ELF-1 (cell line): ENCODE results near the gene CHD6.

Experiments used
- DNase-seq: peaks from one replicate; pipeline ENCODE4 v3.0.0-alpha.2; 2016; ENCODE audit warnings: low read depth, low spot score

Gene CHD6

DNA sequence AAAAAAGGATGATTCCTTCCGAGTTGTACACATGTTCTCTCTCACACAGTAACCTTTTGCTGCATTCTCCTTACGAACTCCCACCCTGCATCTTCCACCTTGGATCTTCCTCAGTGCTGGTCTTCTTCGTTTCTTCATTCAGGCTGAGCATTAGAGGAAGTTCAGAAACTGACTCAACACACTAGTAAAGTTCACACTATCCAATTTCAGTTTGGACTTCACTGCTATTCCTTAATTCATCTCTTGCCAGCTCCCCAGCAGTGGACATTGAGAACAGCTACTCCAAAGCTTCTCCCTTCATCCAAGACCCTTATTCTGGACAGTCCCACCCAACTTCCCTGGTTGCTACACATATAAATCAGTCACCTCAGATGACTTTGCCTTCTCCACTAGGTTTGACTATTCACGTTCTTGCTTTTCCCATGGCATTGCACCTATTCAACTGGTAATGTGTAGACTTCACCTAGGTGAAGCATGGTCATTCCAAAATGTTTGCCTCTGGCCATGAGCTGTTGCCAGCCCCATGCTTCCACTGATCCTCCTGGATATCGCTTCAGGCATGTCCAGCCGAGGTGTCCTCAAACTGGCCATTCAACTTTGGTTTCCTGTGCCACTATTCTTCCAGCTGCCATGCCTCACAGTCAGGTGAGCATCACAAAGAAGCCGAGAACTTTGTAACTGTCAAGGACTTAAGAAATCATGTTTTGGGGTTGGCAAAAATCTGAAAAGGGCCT is 147.6 kb downstream of the CHD6 start:
- DNase-seq, result no peak

DNA sequence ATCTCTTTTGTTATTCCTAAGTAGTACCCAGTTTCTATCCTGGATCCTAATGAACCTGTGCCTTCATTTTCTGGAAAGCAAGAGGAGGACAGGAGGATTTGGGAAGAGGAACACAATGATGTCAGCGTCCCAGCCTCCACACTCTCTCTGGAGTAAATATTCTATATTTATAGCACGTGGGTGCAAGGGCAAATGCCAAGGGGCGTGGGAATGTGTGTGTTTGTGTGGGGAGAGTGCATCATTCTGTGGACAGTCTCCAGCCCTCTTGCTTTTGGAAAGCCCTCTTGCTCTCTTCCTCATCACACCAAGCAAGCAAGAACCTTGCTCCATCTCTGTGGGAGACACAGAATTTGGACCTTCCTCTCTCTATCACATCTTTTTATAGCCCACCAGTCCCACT is 148.3 kb downstream of the CHD6 start:
- DNase-seq, result no peak

DNA sequence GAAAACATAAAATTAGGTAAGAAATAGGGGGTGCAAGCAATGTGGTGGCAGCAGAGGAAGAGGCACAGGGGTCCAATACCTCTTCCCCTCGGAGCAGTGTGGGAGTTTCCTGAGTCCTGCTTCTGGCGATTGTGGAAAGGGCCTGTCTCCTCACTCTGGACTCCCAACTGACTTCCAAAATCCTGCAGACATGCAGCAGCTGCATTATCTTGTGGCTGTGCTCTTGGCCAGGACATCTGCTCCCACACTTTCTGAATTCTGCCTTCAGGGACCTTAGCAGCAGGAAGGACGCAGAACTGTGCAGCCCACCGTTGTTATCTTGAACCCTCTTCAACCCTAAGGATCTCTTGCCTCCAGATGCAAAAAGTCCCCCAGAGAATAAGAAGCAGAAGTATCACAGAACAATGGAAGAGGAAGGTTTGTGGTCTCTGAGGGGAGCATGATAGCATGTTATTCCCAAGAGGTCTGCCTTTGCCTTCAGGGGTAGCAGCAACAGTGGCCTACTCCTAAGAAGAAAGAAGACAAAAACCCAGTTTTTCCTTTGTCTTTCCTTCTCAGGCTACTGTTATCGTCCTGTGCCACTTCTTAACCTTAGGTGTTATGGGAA is 149.1 kb downstream of the CHD6 start:
- no peak for DNase-seq

DNA sequence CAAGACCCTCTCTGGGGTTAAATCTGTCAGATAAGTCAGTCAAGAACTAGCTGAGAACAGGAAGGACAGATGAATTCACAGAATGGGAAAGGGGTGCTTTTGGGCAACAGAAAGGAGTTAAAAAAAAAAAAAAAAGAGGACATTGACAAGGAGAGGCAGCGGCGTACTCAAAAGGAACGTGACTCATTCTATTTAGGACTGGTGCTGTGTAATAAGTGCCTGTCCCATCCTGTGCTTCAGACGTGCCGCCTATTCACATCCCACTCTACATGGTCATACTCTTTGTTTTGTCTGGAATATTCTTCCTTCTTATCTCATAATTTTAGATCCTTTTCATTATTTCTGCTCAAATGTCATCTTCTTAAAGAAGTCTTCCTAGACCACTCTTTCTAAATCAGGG is 150.5 kb downstream of the CHD6 start:
- no peak for DNase-seq

DNA sequence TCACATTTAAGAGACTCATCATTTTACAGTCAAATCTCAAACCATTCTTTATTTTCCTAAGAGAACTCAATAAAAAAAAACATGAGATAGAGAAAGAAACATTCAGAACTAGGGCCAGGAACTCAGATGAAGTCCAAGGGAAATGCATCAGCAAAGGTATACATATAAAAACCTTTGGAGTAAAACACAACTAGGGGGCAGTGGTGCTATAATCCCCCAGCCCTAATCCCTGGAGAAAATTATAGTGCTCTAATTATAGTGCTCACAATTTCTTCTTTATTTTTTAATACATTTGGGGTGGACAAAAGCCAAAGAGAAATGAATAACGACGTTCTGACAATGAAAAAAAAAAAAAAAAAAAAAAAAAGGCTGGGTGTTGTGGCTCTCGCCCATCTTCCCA is 151.0 kb downstream of the CHD6 start:
- no peak for DNase-seq

DNA sequence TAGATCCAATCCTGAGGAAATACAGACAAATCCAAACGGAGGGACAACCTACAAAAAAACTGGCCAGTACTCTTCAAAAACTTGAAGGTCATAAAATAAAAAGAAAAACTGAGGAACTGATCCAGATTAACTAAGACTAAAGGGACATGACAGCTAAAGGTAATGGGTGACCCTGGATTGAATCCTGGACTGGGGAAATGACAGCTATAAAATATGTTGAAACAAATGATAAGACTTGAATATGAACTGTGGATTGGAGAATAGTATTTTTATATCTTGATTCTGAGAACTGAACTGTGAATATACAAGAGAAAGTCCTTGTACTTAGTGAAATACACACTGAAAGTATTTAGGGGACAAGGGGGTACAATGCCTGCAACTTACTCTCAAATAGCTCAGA is 154.6 kb downstream of the CHD6 start:
- no peak for DNase-seq

DNA sequence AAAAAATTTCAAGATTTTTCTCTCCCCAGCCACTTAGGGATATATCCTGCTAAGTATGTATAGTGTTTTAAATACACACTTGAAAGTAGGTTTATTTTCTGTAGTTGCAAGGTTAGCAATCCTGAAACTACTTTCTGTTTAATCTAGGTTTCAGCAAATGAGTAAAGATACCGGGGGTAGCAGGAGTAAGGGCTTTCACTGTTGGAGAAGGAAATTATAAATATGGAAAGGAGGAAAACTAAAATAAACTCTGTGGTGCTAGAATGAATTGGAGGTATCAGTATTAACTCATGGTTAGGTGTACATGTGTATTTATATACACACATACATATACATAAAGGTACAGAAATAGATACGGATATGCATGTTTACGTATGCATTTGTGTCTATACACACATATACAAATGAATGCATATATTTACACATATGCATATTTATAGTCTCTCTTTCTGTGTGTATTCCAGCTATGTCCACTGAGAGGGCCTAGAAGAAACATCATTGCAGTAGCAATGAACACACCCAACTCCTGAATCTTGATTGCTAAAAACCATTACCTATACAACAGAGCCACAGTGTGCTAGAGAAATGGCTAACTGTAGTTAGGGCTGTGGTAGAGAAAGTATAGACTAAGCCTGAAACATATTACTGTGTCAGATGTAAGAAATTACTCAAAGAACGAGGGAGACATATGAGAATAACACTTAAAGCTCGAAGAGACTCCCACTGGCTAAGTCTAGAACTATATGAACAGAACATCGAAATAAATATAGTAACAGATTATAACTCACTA is 155.6 kb downstream of the CHD6 start:
- no peak for DNase-seq

DNA sequence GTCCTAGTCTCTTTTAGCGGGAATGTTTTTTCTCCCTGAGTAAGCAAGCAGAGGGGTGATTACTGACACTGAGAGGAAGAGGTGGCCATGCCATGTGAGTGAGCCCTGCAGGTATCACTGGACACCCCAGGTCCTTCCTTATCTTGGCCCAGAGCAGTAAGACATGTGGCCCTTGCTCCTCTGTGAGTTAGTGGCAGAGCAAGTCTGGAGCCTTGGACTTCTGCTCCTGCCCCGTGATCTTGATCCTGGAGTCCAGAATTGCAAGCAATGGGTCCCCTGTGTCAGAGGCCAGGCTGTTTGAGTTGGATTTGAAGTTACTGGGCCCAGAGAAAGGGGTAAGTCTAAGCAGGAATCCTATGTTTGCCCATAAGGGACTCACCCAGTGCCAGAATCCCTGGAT is 159.4 kb downstream of the CHD6 start:
- DNase-seq, result no peak

DNA sequence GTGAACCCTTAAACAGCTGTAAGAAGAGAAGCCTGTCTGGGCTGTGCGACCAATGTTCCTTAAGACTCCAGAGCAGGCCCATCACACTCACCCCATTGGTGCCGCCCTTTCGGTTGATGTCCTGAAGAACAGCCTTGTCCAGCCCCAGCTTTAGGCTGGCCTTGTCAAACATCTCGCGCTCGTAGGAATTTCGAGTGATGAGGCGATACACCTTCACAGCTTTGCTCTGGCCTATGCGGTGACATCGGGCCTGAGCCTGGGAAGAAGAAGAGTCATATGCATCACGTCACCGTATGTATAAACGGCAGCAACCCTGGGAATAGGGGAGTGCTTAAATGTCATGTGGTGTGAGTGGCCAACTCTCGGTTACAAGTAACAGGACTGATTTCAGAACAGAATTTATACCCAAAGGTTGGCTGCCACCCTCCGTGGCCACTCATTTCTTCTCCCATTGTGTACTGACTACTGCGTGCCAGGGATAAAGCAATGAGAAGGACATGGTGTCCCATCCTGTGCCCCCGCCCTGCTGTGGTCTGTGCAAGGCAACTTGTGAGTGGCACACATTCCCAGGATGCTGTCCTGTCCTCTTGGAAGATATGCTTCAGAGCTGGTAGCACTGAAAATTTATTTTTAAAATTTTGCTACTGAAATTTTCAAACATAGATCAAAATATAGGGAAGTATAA is 160.9 kb downstream of the CHD6 start:
- DNase-seq, result no peak

DNA sequence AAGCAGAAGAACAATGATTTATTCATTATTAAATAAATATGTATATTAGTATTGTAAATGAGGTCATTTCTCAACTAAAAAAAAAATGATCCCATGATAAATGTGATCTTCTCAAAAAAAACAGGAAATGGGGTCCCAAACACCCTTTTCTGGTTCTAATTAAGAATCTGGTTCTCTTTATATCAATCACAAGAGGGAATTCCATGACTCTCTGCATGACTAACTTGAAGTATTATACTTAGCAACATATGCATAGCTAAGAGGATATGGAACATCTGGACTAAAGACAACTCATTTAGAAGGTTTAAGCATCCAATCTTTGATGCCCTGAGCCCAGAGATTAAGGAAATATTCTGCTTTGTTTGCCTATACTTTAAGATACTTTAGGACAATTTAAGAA is 161.8 kb downstream of the CHD6 start:
- no peak for DNase-seq

DNA sequence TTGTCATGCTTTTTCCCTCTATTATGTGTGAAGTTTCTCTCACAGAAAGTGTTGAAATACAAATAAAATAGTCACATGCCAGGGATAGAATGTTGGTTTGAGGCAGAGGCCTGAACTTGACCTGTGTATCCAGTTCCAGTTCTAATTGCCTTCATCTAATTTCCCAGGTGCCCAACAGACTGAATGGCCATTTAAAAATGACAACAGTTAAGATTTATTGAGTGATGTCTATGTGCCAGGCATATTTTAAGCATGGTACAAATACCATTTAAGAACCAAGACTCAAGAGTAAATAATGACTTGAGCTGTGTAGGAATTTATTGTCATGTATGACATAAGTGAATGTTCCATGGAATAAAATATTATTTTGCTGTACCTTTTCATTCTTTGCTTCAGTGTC is 163.9 kb downstream of the CHD6 start:
- DNase-seq, result no peak

DNA sequence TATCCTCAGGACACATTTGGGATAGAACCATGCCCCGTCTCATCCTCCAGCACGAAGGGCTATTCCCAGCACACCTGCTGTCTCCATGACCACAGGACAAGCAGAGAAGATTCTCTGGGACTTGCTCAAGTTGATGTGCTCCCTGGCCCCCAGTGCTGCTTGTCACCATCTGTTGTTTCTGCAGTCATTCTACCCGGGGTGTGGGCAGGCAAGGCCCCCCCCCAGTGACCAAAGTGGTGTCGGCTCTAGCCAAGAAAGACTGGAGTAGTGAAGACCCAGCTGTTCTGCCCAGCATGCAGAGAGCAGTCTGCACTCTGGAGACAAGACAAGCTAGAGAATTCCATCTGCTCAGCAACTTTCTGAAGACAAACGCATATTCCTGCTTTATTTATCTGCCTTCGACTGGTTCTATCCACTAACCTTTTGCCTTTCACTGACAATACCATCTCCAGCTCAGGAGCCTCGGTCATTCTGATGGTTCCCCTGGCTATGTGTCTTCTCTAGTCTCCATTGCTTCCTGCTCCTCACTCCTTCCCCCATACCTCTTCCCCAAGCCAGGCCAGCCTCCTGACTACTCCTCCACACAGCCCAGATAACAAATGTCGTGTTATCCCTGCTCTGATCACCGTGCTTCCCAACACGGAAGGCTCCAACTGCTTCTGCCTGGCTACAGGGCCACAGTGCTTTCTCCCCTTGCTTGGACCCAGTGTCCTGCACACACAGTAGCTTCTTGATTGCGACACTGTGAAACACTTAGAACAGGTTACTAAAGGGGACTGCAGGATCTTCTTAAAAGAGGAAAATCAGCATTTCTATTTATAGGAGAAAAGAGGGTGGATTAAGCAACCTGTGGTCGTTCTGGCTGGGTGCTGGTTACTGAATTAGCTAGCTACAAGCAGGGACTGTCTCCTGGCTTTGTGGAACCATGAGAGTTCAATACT is 164.9 kb downstream of the CHD6 start:
- DNase-seq, result no peak

DNA sequence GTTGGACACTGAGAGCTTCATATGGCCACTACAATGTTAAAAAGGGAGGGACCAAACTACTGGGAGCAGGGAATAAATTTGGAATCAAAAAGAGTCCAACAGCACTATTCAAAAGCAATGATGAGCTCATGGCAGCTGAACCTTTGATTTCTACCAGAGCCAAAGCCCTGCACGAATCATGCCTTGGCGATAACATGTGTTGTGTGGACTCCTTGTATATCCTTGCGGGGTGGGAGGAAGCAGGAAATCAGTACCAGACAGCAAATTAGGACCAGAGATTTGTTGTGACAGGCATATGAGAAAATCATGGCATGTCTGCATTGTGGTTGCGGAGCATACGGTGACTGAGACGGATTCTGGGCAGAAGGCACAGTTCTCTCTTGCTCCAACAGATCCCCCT is 166.0 kb downstream of the CHD6 start:
- DNase-seq, result no peak

DNA sequence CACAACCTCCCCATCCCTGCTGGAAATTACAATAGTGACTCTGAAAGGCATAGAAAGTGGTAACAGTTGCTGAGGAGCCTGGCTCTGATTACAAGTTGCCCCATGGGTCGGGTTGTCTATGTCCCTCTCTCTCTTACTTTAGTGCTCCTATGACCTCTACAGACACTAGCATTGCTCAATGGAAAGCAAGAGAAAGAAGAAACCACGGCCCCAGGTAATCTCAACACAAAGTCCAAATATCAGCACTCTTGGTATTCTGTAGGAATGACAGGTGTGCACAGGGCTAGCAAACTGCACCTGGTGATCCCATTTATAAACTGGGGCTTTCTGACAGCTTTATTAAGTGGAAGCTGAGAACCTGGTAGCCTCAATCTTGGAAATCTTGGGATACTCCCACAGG is 171.2 kb downstream of the CHD6 start:
- DNase-seq, result no peak

DNA sequence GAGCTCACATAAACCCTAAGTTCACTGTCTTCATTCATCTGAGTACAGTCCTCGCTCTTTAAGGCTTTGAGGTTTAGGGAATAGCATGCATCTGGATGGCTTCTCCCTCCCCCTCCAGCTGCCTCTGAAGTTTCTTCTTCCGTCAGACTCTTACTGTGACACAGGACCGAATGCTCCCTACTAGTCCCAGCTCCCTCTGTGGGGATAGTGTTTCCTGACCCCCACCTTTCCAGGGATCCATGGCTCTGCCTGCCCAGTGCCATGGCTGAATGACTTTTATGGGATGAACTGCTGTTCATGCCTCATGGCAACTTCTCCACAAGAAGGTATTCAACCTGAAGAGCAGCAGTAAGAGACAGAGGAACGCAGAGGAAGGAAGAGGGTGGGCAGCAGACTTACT is 171.7 kb downstream of the CHD6 start:
- no peak for DNase-seq

DNA sequence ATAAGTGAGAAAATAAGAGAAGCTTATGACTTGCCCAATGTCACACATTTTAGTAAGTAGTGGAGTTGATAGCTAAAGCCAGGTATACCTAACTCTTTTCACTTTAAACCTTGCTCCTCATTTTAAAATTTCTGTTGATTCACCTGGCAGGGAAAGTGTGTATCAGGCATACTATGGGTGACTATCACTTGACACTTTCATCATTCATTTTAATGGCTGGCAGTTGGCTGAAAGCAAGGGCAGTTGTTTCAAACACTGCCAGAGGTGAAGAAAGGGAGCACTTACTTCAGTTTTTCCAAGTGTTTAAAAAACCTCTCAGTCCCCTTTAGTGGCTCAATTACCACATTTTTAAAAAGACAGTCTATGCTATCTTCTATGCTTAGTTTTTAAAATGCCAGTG is 173.4 kb downstream of the CHD6 start:
- no peak for DNase-seq

DNA sequence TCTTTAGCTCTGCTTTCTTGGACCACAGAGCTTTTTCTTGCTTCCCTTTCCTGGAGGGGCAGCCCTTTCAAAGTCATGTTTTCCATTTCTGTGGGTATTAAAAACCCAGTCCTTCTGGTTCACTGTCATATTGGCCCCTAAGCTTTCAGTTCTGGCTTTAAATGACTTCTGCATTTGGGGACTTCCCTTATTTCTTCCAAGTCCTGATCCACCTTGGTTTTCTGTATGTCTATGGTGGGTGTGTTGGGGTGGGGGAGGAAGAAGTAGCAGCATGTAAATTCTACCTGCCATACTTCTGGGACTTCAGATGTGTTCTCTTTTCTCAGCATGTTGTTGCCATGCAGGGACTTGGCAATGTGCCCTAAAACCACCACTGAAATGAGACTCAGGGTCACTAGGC is 174.5 kb downstream of the CHD6 start:
- DNase-seq, result no peak

DNA sequence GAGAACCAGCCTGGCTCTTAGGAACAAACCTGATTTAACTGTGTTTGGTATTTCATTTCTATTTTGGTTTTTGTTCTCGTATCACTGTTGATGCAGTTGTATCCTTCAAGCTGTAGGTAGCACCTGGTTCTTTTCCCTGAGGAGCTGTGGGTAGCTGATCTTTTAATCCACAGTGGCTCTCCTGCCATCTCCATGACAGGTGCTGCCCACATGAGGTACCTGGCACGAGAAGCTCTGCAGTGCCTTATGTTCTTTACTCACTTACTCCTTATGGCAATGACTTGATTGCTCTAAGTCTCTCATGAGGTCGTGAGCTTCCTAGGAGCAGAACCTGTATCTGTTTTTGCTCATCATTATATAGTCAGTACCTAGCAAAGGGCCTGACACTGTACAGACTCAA is 177.3 kb downstream of the CHD6 start:
- DNase-seq, result no peak

DNA sequence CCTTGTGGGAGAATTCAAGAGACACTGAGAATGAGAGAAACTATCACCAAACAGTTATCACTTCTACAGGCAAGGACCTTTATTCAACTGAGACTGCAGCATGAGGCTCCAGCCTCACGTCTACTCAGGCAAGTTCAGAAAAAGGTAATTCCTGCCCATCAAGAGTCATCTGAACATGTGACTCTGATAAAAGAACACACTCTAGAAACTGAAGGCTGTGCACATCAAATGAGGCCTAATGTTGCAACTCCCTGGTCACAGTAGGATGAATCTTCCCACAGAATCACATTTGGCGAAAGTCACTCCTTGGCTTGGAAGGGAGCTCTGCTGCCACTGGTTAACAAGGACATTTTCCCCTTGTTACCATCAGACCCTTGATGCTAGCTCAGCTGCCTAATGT is 180.3 kb downstream of the CHD6 start:
- DNase-seq, result no peak

DNA sequence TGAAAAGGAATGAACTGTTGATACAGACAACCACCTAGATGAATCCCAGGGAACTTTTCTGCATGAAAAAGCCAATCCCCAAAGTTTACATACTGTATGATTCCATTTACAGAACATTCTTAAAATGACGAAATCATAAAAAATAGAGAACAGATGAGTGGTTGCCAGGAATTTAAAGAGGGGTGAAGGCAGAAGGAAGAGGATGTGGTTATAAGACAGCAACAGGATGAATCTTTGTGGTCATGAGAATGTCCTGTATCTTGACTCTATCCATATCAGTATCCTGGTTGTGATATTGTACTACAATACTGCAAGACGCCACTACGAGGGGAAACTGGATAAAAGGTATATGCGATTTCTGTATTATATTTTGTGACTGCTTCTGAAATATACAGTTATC is 181.5 kb downstream of the CHD6 start:
- DNase-seq, result no peak

DNA sequence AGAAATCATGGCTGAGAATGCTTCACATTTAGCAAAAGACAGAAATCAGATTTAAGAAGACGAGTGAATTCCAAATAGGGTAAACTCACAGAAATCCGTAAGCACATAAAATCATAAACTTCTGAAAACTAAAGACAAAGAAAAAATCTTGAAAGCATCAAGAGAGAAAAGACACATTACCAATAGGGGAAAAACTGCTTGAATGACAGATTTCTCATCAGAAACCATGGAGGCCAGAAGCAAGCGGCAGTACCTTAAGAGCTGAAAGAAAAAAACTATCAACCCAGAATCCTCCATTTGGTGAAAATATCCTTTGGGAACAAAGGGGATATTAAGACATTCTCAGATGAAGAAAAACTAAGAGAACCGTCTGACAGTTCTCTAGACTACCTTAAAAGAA is 185.0 kb downstream of the CHD6 start:
- DNase-seq, result no peak
